Measurements from ENCODE around the gene SLC25A22. TPM values are rescaled to one million over a fixed set of nuclear protein-coding genes. Genes with fewer than 3 reads are reported as not detected.

The SLC25A22 gene
- total and polyA plus RNA-seq, 9 of the 15 experiments (the other 6 are each of a cell fraction or from before 2014, with no cell fraction given), result 0.41 to 55.4 (median 11.4) TPM

DNA sequence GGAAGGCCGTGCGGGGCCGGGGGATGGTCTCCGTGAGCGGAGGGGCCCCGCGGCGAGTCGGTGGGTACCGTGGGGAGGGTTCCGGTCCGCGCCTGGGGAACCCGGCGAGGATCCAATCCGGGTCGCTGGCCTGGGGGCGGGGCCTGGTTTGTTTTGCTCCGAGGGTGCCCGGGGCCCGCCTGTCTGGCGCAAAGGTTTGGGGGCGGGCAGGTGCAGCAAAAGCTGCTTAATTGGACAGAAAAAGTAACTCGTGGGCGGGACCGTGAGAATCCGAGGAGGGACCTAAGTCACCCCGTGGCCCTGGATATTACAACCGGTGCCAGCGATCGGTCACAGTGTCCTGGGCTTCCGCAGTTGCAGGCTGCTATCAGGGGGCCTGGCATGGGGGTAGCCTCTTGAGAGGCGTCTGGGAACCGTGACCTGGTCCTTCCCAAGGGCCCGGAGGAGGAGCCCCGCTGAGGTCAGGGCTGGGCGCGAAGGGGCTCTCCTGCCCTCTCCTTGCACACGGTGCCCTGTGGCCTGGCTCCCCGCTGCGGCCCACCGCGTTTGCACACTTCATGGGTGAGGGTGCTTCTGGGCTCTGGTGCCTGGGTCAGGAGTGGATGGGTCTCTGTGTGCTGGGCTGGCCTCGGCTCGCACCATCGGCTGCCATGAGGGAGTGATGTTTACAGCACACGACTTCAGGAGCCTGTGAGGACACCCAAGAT is 22.0 kb upstream of the SLC25A22 start (continued):
- TF ChIP-seq SMAD4 (CRISPR knock-in tag; conservative IDR thresholded peaks at IDR 0.05) (no peak), EGR1 (conservative IDR thresholded peaks at IDR 0.05) (peak; percentile 13; the same call in 1 of the 2 replicates), ERF (CRISPR knock-in tag; IDR thresholded peaks at IDR 0.05) (0 out of 2 replicates have a peak, but pooled peaks have one; percentile 48), ZNF589 (CRISPR knock-in tag; IDR thresholded peaks at IDR 0.05; ENCODE audit: low read depth) (no peak), RNF219 (CRISPR knock-in tag; IDR thresholded peaks at IDR 0.05) (no peak), SIX5 (IDR thresholded peaks at IDR 0.05; ENCODE audit: borderline replicate concordance in 1 of 2, insufficient read depth in 1 of 2, low read depth in 1 of 2, low read length in 2 of 2) (no peak), ZBTB11 (CRISPR knock-in tag; IDR thresholded peaks at IDR 0.05) (peak in 1 of 3 experiments; percentile 44; a peak in 2 of 6 replicates), NCOA6 (IDR thresholded peaks at IDR 0.05) (no peak), MYNN (IDR thresholded peaks at IDR 0.05) (0 out of 2 replicates have a peak, but pooled peaks have one; percentile 20), MYNN (CRISPR knock-in tag; IDR thresholded peaks at IDR 0.05) (no peak), ZZZ3 (IDR thresholded peaks at IDR 0.05) (no peak), HINFP (tag; conservative IDR thresholded peaks at IDR 0.05; ENCODE audit: low read depth) (no peak)
- TF ChIP-seq, protein P1, sequence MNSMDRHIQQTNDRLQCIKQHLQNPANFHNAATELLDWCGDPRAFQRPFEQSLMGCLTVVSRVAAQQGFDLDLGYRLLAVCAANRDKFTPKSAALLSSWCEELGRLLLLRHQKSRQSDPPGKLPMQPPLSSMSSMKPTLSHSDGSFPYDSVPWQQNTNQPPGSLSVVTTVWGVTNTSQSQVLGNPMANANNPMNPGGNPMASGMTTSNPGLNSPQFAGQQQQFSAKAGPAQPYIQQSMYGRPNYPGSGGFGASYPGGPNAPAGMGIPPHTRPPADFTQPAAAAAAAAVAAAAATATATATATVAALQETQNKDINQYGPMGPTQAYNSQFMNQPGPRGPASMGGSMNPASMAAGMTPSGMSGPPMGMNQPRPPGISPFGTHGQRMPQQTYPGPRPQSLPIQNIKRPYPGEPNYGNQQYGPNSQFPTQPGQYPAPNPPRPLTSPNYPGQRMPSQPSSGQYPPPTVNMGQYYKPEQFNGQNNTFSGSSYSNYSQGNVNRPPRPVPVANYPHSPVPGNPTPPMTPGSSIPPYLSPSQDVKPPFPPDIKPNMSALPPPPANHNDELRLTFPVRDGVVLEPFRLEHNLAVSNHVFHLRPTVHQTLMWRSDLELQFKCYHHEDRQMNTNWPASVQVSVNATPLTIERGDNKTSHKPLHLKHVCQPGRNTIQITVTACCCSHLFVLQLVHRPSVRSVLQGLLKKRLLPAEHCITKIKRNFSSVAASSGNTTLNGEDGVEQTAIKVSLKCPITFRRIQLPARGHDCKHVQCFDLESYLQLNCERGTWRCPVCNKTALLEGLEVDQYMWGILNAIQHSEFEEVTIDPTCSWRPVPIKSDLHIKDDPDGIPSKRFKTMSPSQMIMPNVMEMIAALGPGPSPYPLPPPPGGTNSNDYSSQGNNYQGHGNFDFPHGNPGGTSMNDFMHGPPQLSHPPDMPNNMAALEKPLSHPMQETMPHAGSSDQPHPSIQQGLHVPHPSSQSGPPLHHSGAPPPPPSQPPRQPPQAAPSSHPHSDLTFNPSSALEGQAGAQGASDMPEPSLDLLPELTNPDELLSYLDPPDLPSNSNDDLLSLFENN (IDR thresholded peaks at IDR 0.05; ENCODE audit: low read depth in 2 of 2, low read length in 2 of 2), result no peak
- TF ChIP-seq, protein P2, sequence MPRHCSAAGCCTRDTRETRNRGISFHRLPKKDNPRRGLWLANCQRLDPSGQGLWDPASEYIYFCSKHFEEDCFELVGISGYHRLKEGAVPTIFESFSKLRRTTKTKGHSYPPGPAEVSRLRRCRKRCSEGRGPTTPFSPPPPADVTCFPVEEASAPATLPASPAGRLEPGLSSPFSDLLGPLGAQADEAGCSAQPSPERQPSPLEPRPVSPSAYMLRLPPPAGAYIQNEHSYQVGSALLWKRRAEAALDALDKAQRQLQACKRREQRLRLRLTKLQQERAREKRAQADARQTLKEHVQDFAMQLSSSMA (CRISPR knock-in tag; IDR thresholded peaks at IDR 0.05), result no peak

Data from K562 (cell line).